ENCODE results near the gene KLK6.

DNA sequence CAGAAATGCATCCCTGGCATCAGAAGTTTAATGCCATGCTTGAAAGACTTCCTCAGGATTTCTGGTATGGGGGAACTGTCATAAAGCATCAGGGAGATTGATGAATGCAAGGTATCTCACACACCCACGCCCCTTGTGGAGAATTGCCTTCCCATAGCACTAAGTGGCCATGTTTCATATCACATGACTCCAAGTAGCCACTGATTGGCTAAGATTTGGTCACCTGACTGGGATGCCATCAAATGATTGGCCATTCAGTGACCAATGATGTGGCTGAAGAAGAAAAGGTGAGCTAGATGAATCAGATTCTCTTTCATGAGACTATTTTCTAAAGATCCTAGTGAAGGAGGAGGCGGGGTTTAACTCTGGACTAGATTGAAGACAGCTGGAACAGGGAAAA is 24.7 kb upstream of the KLK6 start:
- TF ChIP-seq, protein P1, sequence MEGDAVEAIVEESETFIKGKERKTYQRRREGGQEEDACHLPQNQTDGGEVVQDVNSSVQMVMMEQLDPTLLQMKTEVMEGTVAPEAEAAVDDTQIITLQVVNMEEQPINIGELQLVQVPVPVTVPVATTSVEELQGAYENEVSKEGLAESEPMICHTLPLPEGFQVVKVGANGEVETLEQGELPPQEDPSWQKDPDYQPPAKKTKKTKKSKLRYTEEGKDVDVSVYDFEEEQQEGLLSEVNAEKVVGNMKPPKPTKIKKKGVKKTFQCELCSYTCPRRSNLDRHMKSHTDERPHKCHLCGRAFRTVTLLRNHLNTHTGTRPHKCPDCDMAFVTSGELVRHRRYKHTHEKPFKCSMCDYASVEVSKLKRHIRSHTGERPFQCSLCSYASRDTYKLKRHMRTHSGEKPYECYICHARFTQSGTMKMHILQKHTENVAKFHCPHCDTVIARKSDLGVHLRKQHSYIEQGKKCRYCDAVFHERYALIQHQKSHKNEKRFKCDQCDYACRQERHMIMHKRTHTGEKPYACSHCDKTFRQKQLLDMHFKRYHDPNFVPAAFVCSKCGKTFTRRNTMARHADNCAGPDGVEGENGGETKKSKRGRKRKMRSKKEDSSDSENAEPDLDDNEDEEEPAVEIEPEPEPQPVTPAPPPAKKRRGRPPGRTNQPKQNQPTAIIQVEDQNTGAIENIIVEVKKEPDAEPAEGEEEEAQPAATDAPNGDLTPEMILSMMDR (conservative IDR thresholded peaks at IDR 0.05; ENCODE audit: low read depth, low read length): no peak
- TF ChIP-seq EZH2 (IDR thresholded peaks at IDR 0.05; ENCODE audit: borderline replicate concordance, low read depth, low read length, poor library complexity, severe bottlenecking): no peak
